HG03442 (cell line): Measurements from ENCODE around the gene RPP21.

Experiments used
- ATAC-seq: cut with Tn5 transposase; IDR thresholded peaks from one replicate; pipeline ENCODE4 v1.9.1; 2021; ENCODE audit warnings: mild to moderate bottlenecking, moderate library complexity; ENCODE audit not compliant: unreplicated experiment

Gene RPP21

DNA sequence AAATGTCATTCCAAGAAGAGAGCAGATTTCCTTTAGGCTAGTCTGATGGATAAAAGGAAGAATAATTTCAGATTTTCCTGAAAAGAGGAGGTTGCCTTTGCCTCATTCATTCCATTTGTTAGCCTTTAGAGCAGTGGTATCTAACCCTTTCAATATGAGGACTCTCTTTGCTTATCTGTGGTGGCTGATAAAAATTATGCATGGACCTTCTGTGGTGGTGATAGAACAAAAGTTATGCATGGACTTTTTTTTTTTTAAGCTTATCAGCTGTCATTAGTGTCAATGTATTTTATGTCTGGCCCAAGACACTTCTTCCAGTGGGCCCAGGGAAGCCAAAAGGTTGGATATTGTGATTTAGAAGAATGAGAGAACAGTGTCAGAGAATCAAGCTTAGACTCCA is 16.6 kb upstream of the RPP21 start:
- no peak for ATAC-seq

- ATAC-seq, result no peak
These were observed 15.6 kb upstream of the RPP21 start for GRCh38 chr6:30329331-30329730.

- ATAC-seq, result no peak
These were observed 13.0 kb upstream of the RPP21 start for GRCh38 chr6:30331981-30332380.

DNA sequence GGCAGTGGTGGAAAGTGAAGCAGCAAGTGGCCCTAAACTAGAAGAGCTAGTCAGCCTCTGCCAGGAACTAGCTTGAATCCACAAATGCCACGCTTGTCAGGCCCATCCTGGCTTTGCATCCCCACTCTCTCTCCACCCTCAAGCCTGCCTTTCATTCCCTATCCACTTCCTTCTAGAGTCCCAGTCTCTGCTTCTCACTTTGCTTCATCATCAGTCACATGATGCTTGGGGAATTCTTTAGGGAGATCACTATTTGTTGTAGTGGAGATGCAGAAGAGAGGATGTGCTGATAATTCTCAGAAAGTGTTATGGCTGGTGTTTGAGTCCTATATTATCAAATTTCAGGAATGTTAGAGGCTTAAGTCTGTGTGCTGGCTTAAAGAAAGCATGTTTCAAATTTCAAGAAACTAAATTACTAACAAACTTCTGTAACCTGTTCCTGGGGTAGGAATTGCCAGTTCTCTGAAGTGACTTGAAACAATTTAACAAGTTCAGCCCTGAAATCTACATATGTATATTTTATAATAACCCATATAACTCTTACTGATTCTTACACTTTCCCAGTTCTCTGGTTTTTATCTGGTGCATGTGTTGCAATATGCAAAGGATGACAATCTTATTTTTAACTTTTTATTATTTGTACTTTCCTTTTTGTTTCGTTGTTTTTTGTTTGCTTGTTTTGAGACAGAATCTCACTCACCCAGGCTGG is 10.7 kb upstream of the RPP21 start:
- no peak for ATAC-seq

- ATAC-seq, result no peak
These were observed 4.3 kb upstream of the RPP21 start for GRCh38 chr6:30340589-30341054.

DNA sequence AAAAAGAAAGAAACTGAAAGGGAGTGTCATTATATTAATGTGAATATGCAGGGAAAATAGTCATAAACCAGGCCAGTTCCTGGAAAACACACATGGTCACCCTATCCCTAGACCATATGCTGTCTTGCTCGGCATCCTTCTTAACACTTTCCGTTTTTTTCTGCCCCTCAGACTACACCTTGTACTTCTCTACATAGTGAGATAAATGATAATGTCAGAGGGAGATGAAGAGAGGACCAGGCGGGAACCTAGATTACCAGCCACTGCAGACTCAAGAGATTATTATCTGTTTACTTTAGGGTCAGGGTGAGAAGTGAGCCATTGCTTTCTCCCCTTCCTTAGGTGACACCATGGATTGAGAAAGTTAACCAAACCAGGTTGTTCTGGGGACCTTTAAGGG is 3.7 kb upstream of the RPP21 start:
- no peak for ATAC-seq

GRCh38 chr6:30341728-30342127 is 3.2 kb upstream of the RPP21 start:
- no peak for ATAC-seq

GRCh38 chr6:30344191-30344867 is 627 bp upstream of the RPP21 start:
- ATAC-seq, result no peak

- ATAC-seq, result no peak
These were observed 896 bp downstream of the RPP21 start for GRCh38 chr6:30345852-30346251.

DNA sequence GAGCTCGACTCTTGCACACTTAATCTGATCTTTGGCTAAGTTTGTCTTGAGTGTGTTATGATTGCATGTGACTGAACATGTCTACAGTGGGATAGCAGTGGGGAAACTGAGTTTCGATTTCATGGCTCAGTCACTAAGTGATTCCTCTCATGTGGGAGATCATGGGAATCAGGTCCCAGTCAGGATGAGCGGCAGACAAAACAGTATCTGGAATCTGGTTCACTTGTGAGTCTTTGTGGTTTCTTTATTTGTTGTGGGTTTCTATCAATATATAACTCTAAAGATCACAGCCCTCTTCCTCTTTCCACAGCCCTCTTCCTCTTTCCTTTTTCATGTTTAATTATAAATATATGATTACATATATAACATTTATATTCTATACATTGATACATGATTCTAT is 4.0 kb downstream of the RPP21 start:
- ATAC-seq, result no peak

GRCh38 chr6:30349421-30350177 is 4.6 kb downstream of the RPP21 start:
- ATAC-seq, result no peak

DNA sequence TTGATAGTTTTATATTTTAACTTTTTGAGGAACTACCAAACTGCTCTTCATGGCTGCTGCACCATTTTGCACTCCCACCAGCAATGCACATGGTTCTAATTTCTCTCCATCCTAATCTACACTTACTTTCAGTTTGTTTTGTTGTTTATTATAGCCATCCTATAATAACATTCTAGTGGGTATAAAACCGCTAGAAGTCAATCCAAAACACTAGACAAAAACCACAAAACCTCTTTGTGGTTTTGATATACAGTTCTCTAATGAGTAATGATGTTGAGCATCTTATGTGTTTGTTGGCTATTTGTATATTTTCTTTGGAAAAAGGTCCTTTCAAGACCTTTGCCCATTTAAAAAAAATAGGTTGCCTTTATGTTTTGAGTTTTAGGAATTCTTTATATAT is 5.6 kb downstream of the RPP21 start:
- ATAC-seq, result no peak

DNA sequence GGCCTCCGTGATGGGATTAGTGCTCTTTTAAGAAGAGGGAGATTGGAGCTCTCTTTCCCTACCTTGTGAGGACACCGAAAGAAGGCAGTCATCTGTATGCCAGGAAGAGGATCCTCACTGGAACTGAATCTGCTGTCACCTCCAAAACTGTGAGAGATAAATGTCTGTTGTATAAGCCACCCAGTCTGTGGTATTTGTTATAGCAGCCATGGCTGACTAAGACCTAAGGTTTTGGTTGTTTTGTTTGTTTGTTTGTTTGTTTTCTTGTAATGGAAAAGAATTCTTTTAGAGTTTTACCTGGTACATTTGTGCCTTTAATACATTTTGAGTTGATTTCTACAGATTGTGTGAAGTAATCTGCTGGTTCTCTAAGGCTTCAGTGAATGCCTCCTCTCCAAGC is 7.6 kb downstream of the RPP21 start:
- ATAC-seq, result no peak

GRCh38 chr6:30355281-30355680 is 10.3 kb downstream of the RPP21 start:
- no peak for ATAC-seq

GRCh38 chr6:30356536-30356935 is 11.6 kb downstream of the RPP21 start:
- ATAC-seq, result no peak

DNA sequence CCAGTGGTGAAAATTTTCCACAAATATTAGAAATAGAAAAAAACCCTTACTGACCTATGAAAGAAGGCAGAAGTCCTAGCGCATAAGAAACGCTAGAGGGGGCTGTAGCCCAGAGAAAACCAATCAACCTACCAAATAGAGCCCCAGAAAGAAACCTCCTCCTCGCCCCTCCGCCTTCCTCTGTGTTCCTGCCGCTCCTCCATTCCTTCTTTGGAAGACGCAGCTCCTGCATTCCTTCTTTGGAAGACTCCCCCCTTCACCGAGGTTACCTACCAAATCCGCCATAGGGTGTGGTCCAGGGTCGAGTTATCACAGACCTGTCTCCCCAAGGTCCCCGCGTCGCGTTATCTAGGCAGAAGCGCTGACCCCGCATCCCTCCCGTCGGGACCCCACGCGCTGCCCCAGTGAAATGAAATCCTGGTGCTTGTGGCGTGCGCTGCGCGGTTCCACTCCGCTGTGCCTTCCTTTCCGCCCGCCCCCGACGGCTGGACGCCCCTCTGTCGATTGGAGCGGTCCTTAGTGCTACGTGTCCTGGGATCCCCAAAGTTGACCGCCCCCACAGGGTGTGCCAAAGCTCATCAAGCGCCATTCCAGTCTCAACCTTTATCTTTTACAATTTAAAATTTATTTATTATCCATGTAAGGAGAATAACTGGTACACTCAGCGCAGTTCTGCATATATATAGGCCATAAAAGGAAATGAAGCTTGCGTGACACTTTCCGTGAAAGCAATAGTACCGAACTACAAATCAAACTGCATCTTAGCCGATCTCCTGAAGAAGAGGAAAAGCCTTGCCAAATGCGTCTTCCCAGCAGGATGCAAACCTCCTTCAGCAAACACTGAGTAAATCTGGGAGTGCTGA is 13.0 kb downstream of the RPP21 start:
- no peak for ATAC-seq

DNA sequence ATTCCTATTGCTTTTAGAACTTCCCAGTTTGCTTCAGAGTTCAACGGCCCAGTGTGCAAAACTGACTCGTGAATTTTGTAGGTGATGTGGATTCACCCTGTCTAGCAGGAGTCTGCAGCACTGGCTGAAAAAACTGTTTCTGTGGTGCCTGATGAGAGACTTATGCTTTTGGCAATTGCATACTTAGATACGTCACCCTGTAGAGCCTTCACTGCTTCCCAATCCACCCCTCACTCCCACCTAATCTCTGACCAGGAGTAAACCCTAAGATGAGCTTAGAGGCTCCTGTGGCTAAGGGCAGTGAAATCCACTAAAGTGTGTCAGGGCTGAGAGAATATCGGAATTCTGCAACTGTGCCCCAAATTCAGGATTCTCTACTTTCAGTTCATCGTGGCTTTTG is 14.3 kb downstream of the RPP21 start:
- ATAC-seq, result no peak

DNA sequence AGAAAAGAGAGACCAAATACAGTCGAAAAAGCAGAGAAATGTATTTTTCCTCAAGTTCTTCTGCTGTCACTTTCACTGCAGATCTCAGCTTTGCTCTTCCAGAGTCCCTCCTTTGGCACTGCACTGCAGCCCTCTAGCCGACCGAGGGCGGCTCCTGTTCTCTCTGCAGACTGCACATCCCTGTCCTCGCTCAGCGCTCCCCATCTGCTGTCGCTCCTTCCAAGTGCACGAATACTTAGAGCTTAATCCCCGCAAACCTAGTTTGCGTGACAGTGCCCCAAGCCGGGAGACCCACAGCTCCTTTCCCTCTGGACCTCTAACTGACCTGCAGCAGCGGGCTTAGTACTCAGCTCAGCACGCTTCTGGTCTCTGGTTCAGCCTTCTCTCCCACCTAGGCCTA is 15.2 kb downstream of the RPP21 start:
- ATAC-seq, result no peak

- no peak for ATAC-seq
These were observed 16.7 kb downstream of the RPP21 start for GRCh38 chr6:30361661-30362060.

DNA sequence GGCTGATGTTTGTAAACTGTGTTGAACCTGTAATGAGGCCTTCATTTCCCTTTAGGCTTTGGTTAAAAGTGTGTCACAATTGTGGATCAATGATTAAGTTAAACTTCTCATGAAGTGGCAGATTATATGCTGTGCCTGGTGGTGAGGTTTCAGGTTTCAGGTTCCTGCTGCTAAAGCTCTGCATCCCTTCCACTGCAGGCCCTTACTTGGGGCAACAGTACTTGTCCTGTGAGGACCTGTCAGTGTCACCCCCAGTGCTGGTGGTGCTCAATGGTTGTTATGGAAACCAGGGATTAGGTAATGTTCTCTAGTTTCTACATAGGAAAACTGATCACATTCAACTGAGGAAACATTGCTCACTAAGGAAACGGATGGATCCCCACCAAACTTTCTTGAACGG is 18.5 kb downstream of the RPP21 start:
- ATAC-seq, result no peak

DNA sequence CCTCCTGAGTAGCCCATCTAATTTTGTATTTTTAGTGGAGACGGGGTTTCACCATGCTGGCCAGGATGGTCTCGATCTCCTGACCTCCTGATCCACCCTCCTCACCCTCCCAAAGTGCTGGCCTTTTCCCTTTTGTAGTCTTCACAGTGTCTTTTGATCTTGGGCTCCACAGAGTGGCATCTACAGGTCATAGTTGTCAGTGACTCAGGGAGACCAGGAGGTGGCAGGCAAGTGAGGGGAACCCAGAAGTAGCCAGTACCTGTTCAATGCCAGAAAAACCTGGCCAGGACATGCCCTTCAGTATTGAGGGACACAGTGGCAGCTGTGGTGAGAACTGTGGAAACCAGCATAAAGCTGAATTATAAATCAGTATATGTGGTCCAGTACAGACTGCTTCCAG is 19.6 kb downstream of the RPP21 start:
- no peak for ATAC-seq
